GM10248 (cell line): ENCODE measurements around the gene EPHA8.

Source experiments
- CTCF ChIA-PET: fragments of 300-600 bp; sonication (Branson Sonifier 250); formaldehyde crosslinking; extraction: SDS; loops from one replicate; lab custom pipeline; 2021; ENCODE audit warnings: antibody characterized with exemption; lab: Yijun Ruan, JAX
- POLR2A ChIA-PET: fragments of 350-650 bp; sonication (Branson Sonifier 250); formaldehyde crosslinking; extraction: SDS; loops from one replicate; lab custom pipeline; 2020; ENCODE audit warnings: antibody characterized with exemption; lab: Yijun Ruan, JAX
- DNase-seq: peaks from one replicate; pipeline ENCODE4 v3.0.0; 2012; ENCODE audit errors: extremely low spot score
- CTCF ChIP-seq: IDR thresholded peaks from 2 replicates; pipeline ENCODE4 v1.5.1; 2012; ENCODE audit warnings: mild to moderate bottlenecking, low read depth; ENCODE audit errors: extremely low read depth, missing control alignments, control extremely low read depth

EPHA8 gene

DNA sequence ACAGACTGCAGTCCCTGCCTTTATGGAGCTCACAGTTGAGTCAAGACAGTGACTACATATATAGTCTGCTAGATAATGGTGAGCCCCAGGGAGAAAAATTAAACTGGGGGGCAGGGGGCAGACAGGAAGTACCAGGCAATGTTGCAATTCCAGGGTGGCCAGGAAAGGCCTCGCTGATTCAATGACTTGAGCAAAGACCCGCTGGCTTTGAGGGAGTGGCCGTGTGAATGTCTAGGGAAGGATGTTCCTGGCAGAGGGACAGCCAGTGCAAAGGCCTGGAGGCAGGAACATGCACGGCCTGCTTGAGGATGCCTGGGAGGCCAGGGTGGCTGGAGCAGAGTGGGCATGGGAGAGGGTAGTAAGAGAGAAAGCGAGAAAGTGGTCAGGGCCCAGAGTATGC, 23.0 kb upstream of the EPHA8 start:
- ChIA-PET POLR2A (no interaction called here), CTCF (interaction anchor here (0.8 to 1.4 kb wide), 2 partner anchors 10 to 35 kb away, joined by 3 to 4 read pairs; no protein-coding TSS in a partner anchor)
- TF ChIP-seq CTCF, result no peak
- DNase-seq, result no peak

GRCh38 chr1:22542886-22543285, 20.4 kb upstream of the EPHA8 start:
- TF ChIP-seq CTCF, result no peak
- POLR2A ChIA-PET, result no interaction called here
- DNase-seq, result no peak
- CTCF ChIA-PET, result no interaction called here

DNA sequence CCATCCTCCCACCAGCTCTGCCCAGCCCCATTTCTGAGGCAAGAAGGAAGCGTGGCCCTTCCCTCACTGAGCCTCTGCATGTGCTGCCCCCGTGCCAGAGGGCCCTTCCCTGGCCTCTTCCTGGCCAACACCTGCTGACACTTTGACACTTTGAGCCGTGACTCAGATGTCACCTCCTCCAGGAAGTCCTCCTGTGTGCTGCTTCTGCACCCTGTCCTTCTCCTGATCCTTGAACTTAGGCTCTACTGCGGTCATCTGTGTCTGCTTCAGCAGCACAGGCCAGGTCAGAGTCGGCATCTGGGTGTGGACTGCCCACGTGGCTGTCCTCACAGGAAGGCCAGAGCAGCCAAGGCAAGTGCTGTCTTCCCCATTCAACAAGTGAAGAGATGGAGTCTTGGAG, 19.6 kb upstream of the EPHA8 start:
- ChIA-PET CTCF (no interaction called here), POLR2A (no interaction called here)
- no peak for DNase-seq
- no peak for TF ChIP-seq CTCF

- ChIA-PET CTCF (interaction anchor here (0.9 kb wide), 1 partner anchor 50 kb away, joined by 3 read pairs; no protein-coding TSS in a partner anchor), POLR2A (no interaction called here)
- no peak for TF ChIP-seq CTCF
- no peak for DNase-seq
These were observed 18.7 kb upstream of the EPHA8 start for GRCh38 chr1:22544606-22545005.

DNA sequence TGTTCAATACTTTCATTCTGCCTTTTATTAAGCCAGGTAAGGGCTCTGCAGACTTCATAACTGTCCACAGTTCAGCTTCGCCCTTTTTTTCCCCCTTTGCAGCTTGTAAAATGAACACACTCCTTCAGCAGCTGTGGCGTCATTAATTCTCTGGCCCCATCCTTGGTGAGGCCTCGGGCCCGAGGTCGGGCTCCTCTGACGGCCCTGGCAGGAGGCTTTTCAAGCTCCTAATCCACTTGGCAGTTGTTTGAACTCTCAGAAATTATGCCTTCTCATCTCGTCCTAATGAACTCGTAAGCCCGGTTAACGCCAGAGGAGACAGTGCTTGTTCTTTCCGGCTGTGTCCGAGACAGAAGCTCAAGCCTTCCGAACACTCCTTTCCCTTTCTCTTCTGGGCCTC, 18.1 kb upstream of the EPHA8 start:
- no peak for TF ChIP-seq CTCF
- CTCF ChIA-PET, result interaction anchor here (0.9 kb wide), 1 partner anchor 50 kb away, joined by 3 read pairs; no protein-coding TSS in a partner anchor

DNA sequence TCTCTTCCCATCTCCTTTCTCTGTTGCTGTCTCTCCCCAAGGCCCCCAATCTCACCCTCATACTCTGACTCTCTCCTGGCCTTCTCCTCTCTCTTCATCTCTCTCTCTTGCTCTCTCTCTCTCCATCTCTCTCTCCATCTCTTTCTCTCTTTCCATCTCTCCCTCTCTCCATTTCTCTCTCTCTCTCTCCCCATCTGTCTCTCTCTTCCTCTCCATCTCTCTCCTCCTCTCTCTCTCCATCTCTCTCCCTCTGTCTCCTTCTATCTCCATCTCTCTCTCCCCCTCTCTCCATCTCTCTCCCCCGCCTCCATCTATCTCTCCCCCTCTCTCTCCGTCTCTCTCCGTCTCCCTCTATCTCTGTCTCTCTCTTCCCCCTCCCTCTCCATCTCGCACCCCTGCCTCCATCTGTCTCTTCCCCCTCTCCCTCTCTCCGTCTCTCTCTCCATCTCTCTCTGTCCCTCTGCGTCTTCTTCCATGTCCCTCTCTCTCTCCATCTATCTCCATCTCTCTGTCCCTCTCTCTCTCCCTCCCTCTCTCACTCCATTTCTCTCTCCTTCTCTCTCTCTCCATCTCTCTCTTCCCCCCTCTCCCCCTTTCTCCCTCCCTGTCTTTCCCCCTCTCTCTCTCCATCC, 16.0 kb upstream of the EPHA8 start:
- POLR2A ChIA-PET, result no interaction called here
- TF ChIP-seq CTCF, result no peak
- CTCF ChIA-PET, result no interaction called here
- DNase-seq, result no peak

More for the DNA sequence above, 18.1 kb upstream of the EPHA8 start:
- POLR2A ChIA-PET, result no interaction called here
- DNase-seq, result no peak
